HG03139 (cell line): ENCODE data around the gene ANKRD28.
"Not testable (repeated sequence)": the region's sequence is repeated elsewhere in the genome, so short reads cannot be mapped to it uniquely, and the experiment has no call there.

Experiments
- ATAC-seq: cut with Tn5 transposase; IDR thresholded peaks from one replicate; pipeline ENCODE4 v1.9.1; 2021; ENCODE audit not compliant: unreplicated experiment

ANKRD28 gene

GRCh38 chr3:15774931-15775560, 22.7 kb downstream of the ANKRD28 start:
- not testable (repeated sequence) for ATAC-seq

GRCh38 chr3:15771444-15771843, 26.3 kb downstream of the ANKRD28 start:
- ATAC-seq, result no peak

GRCh38 chr3:15769256-15769915, 28.4 kb downstream of the ANKRD28 start:
- ATAC-seq, result no peak

- ATAC-seq, result peak; percentile 80
Measured at GRCh38 chr3:15768421-15769255, 29.1 kb downstream of the ANKRD28 start.

- ATAC-seq, result no peak
Measured at GRCh38 chr3:15766406-15766805, 31.4 kb downstream of the ANKRD28 start.

GRCh38 chr3:15758295-15758694, 39.5 kb downstream of the ANKRD28 start:
- ATAC-seq, result no peak

- no peak for ATAC-seq
Measured at GRCh38 chr3:15757824-15758223, 40.0 kb downstream of the ANKRD28 start.

- no peak for ATAC-seq
Measured at GRCh38 chr3:15756505-15756904, 41.3 kb downstream of the ANKRD28 start.

- no peak for ATAC-seq
Measured at GRCh38 chr3:15755780-15756179, 42.0 kb downstream of the ANKRD28 start.

- no peak for ATAC-seq
Measured at GRCh38 chr3:15755181-15755580, 42.6 kb downstream of the ANKRD28 start.

GRCh38 chr3:15754047-15754446, 43.7 kb downstream of the ANKRD28 start:
- ATAC-seq, result no peak

GRCh38 chr3:15753056-15753710, 44.6 kb downstream of the ANKRD28 start:
- no peak for ATAC-seq

GRCh38 chr3:15750879-15751278, 46.9 kb downstream of the ANKRD28 start:
- ATAC-seq, result no peak

GRCh38 chr3:15750143-15750542, 47.6 kb downstream of the ANKRD28 start:
- ATAC-seq, result no peak

- ATAC-seq, result not testable (repeated sequence)
Measured at GRCh38 chr3:15745896-15746295, 51.9 kb downstream of the ANKRD28 start.

- ATAC-seq, result no peak
Measured at GRCh38 chr3:15744176-15744575, 53.6 kb downstream of the ANKRD28 start.

- ATAC-seq, result no peak
Measured at GRCh38 chr3:15743587-15744009, 54.2 kb downstream of the ANKRD28 start.

GRCh38 chr3:15742236-15742635, 55.5 kb downstream of the ANKRD28 start:
- not testable (repeated sequence) for ATAC-seq

- ATAC-seq, result not testable (repeated sequence)
Measured at GRCh38 chr3:15738616-15739005, 59.2 kb downstream of the ANKRD28 start.

GRCh38 chr3:15731024-15731423, 66.8 kb downstream of the ANKRD28 start:
- ATAC-seq, result no peak

GRCh38 chr3:15728766-15729165, 69.0 kb downstream of the ANKRD28 start:
- ATAC-seq, result no peak
